Keratinocyte (primary cell): ENCODE measurements around the gene TP53BP2. TPM values are rescaled to one million over a fixed set of nuclear protein-coding genes. Genes with fewer than 3 reads are reported as not detected.
"Not testable (repeated sequence)": the region's sequence is repeated elsewhere in the genome, so short reads cannot be mapped to it uniquely, and the experiment has no call there.

Experiments
- DNase-seq: peaks from one replicate; pipeline ENCODE4 v3.0.0-alpha.2; 2011; ENCODE audit warnings: low read depth, missing footprints, low spot score
- FAIRE-seq: peaks from 2 replicates; lab custom pipeline; 2011; peaks lifted over from hg19 to GRCh38; lab: Jason Lieb, UNC
- H2AFZ ChIP-seq: 2 replicates; pipeline ENCODE4 v1.6.0; 2012; ENCODE audit warnings: low read length, control low read depth, inconsistent platforms; ENCODE audit not compliant: control insufficient read depth
- H3K27ac ChIP-seq: 2 replicates; pipeline ENCODE4 v1.5.1; 2011; ENCODE audit warnings: low read length; ENCODE audit not compliant: control insufficient read depth, insufficient read depth
- H3K27me3 ChIP-seq: 3 replicates; pipeline ENCODE4 v1.6.0; 2011; ENCODE audit warnings: low read length; ENCODE audit not compliant: control insufficient read depth, insufficient read depth; ENCODE audit errors: extremely low read depth
- H3K36me3 ChIP-seq, 2 experiments: 2 replicates in 1 of 2; 3 replicates in 1 of 2; pipeline ENCODE4 v1.5.1; 2011; ENCODE audit warnings: low read length in 2 of 2, mild to moderate bottlenecking in 1 of 2; ENCODE audit not compliant: control insufficient read depth in 2 of 2, insufficient read depth in 2 of 2; ENCODE audit errors: extremely low read depth in 1 of 2
- H3K4me1 ChIP-seq: 3 replicates; pipeline ENCODE4 v1.5.1; 2011; ENCODE audit warnings: low read length; ENCODE audit not compliant: control insufficient read depth, insufficient read depth; ENCODE audit errors: extremely low read depth
- H3K4me2 ChIP-seq: 3 replicates; pipeline ENCODE4 v1.6.0; 2011; ENCODE audit warnings: low read depth, low read length; ENCODE audit not compliant: control insufficient read depth, insufficient read depth; ENCODE audit errors: extremely low read depth
- H3K4me3 ChIP-seq, 3 experiments: fragments of 200-600 bp in 1 of 3; sonication (generic) in 1 of 3; 2 replicates in 2 of 3; 3 replicates in 1 of 3; pipeline ENCODE4 v1.5.1; 2011 to 2016; ENCODE audit warnings: low read length in 3 of 3, mild to moderate bottlenecking in 3 of 3, control low read depth in 2 of 3, inconsistent platforms in 1 of 3, low read depth in 1 of 3, mixed read lengths in 1 of 3, mixed run types in 1 of 3, moderate library complexity in 1 of 3; ENCODE audit not compliant: control insufficient read depth in 2 of 3, insufficient read depth in 2 of 3; ENCODE audit errors: extremely low read depth in 1 of 3
- H3K79me2 ChIP-seq: 2 replicates; pipeline ENCODE4 v1.6.0; 2012; ENCODE audit warnings: low read length; ENCODE audit not compliant: control insufficient read depth, insufficient read depth
- H3K9ac ChIP-seq: 3 replicates; pipeline ENCODE4 v1.6.0; 2011; ENCODE audit warnings: low read length; ENCODE audit not compliant: control insufficient read depth, insufficient read depth; ENCODE audit errors: extremely low read depth
- H3K9me1 ChIP-seq: 3 replicates; pipeline ENCODE4 v1.6.0; 2011; ENCODE audit warnings: low read length; ENCODE audit not compliant: control insufficient read depth, insufficient read depth; ENCODE audit errors: extremely low read depth
- H3K9me3 ChIP-seq: 2 replicates; pipeline ENCODE4 v1.5.1; 2012; ENCODE audit warnings: low read depth, low read length; ENCODE audit not compliant: control insufficient read depth
- H4K20me1 ChIP-seq: 3 replicates; pipeline ENCODE4 v1.6.0; 2011; ENCODE audit warnings: low read length; ENCODE audit not compliant: control insufficient read depth, insufficient read depth; ENCODE audit errors: extremely low read depth
- CTCF ChIP-seq, 3 experiments: IDR thresholded peaks in 1 of 3; conservative IDR thresholded peaks in 1 of 3; optimal IDR thresholded peaks in 1 of 3; 2 replicates in 2 of 3; 3 replicates in 1 of 3; pipeline versions ENCODE3 to v1.5.1; 2011; ENCODE audit warnings: low read length in 3 of 3, mild to moderate bottlenecking in 3 of 3, moderate library complexity in 2 of 3, control low read depth in 1 of 3, inconsistent platforms in 1 of 3; ENCODE audit not compliant: insufficient read depth in 2 of 3; ENCODE audit errors: extremely low read depth in 1 of 3
- EZH2 ChIP-seq: IDR thresholded peaks from one replicate; pipeline ENCODE4 v1.6.1; 2012; ENCODE audit warnings: inconsistent platforms, mild to moderate bottlenecking, low read length, moderate library complexity
- dilution Hi-C: fragments of 300-500 bp; cut with MboI; formaldehyde crosslinking; loops from one replicate; pipeline ENCODE4 v1.7.0; 2020; ENCODE audit warnings: low sequenced_read_pairs; ENCODE audit not compliant: extremely low pct_ligation_motif_present
- polyA minus RNA-seq, 3 experiments: library from RNA; depleted of rRNA, polyadenylated mRNA; stranded (reverse); fragments of >200 nt; gene quantifications; 1 replicate in 1 of 3; 2 replicates in 1 of 3; 3 replicates in 1 of 3; pipeline ENCODE4 v1.2.3, GENCODE V29; 2011
- polyA plus RNA-seq, 5 experiments: library from polyadenylated mRNA; depleted of rRNA in 3 of 5; stranded (reverse) in 3 of 5; stranded (forward) in 1 of 5; unstranded in 1 of 5; fragments of >200 nt; gene quantifications; 1 replicate in 1 of 5; 2 replicates in 3 of 5; 3 replicates in 1 of 5; pipeline versions ENCODE4 v1.2.1 to v1.2.3, GENCODE V29; 2011 to 2012; ENCODE audit warnings: missing spikeins in 2 of 5, low read depth in 1 of 5, low replicate concordance in 1 of 5

Gene TP53BP2
- polyA plus RNA-seq, result 14.8 to 22.5 TPM (median 16.4 TPM) in 3 replicates
- 41.4 TPM for polyA plus RNA-seq (2011; ENCODE audit: low read depth)
- polyA plus RNA-seq (2011; cell fraction: cytosol; rRNA removed), result 9.5 and 11.4 TPM in 2 replicates
- polyA plus RNA-seq (2011; cell fraction: nucleus; rRNA removed), result 24.7 and 28.4 TPM in 2 replicates
- 10.2 and 12.0 TPM in 2 replicates for polyA plus RNA-seq (2012; ENCODE audit: low replicate concordance)
- polyA minus RNA-seq, result 31.2 to 77.1 TPM (median 45.8 TPM) in 3 replicates
- polyA minus RNA-seq (2011; cell fraction: cytosol; rRNA and poly(A)+ RNA removed), result 18.0 TPM
- polyA minus RNA-seq (2011; cell fraction: nucleus; rRNA and poly(A)+ RNA removed), result 20.2 and 40.4 TPM in 2 replicates

GRCh38 chr1:223845810-223846682 lies at the start of gene TP53BP2:
Gene TP53BP2 (minus strand): TSS chr1:223845947. CDS start chr1:223845680, 267 bp downstream.
- no peaks in the 10 kb centered on the region for H4K20me1 ChIP-seq
- peak within 1 kb of the TSS; percentile 93 for H2AFZ ChIP-seq
- H3K4me1 ChIP-seq, result peaks cover 10% of the 10 kb centered on the region
- TF ChIP-seq CTCF (optimal IDR thresholded peaks at IDR 0.05 in 1 of 3, IDR thresholded peaks at IDR 0.05 in 1 of 3, conservative IDR thresholded peaks at IDR 0.05 in 1 of 3; ENCODE audit: extremely low read depth in 1 of 3, insufficient read depth in 2 of 3, low read length in 3 of 3) (peak in 2 of 3 experiments; percentile 72 to 74), EZH2 (no peak)
- H3K4me3 ChIP-seq, result peak within 1 kb of the TSS; percentile 64 to 83 (median 81)
- no peaks in the 10 kb centered on the region for H3K27me3 ChIP-seq
- H3K9me1 ChIP-seq, result no peaks in the 10 kb centered on the region
- H3K36me3 ChIP-seq, result no peaks in the 10 kb centered on the region
- H3K4me2 ChIP-seq, result peak within 1 kb of the TSS; percentile 98
- H3K27ac ChIP-seq, result peak within 1 kb of the TSS; percentile 95
- peaks cover 43% of the 10 kb centered on the region for H3K79me2 ChIP-seq
- dilution Hi-C loops, result no loop called here
- FAIRE-seq (no peak), DNase-seq (no peak)
- H3K9me3 ChIP-seq, result no peaks in the 10 kb centered on the region
- peak within 1 kb of the TSS; percentile 95 for H3K9ac ChIP-seq

GRCh38 chr1:223890494-223890893 lies 44.7 kb upstream of the TP53BP2 start:
- H3K27ac ChIP-seq, H3K9ac ChIP-seq, H3K27me3 ChIP-seq, H3K4me2 ChIP-seq, H3K36me3 ChIP-seq, H3K9me1 ChIP-seq, H3K4me3 ChIP-seq, H2AFZ ChIP-seq, H3K9me3 ChIP-seq, FAIRE-seq, DNase-seq, dilution Hi-C loops, H4K20me1 ChIP-seq, H3K4me1 ChIP-seq, H3K79me2 ChIP-seq: not testable (repeated sequence)

- H3K27ac ChIP-seq, H3K4me3 ChIP-seq, H2AFZ ChIP-seq, H3K4me1 ChIP-seq, dilution Hi-C loops, H3K4me2 ChIP-seq, H4K20me1 ChIP-seq, H3K9me3 ChIP-seq, DNase-seq, H3K79me2 ChIP-seq, FAIRE-seq, H3K9me1 ChIP-seq, H3K9ac ChIP-seq, H3K27me3 ChIP-seq, H3K36me3 ChIP-seq: not testable (repeated sequence)
Measured at GRCh38 chr1:223889319-223889718, 43.6 kb upstream of the TP53BP2 start.
